Liver (tissue), 3 donors: ENCODE measurements around the gene ARAP1.

ENCODE experiments used
- ATF3 ChIP-seq: IDR thresholded peaks from 2 replicates; pipeline ENCODE4 v1.6.1; 2016; ENCODE audit warnings: antibody characterized with exemption
- CTCF ChIP-seq: fragments of 150-350 bp; IDR thresholded peaks from 2 replicates; pipeline ENCODE4 v1.5.1; 2017; ENCODE audit warnings: improper control_type of control experiment, low read depth, low read length; ENCODE audit not compliant: missing input control
- EGR1 ChIP-seq, 2 donors: IDR thresholded peaks; 2 replicates each; pipeline ENCODE4 v1.6.1; 2016 to 2018; ENCODE audit warnings: antibody characterized with exemption in 2 of 2, low read depth in 2 of 2
- FOXA1 ChIP-seq: IDR thresholded peaks from 2 replicates; pipeline ENCODE4 v1.6.1; 2016; ENCODE audit warnings: antibody characterized with exemption
- GABPA ChIP-seq, 2 donors: IDR thresholded peaks in 1 of 2; conservative IDR thresholded peaks in 1 of 2; 2 replicates each; pipeline ENCODE4 v1.6.1; 2016; ENCODE audit warnings: antibody characterized with exemption in 2 of 2, mild to moderate bottlenecking in 1 of 2, moderate library complexity in 1 of 2
- JUND ChIP-seq, 2 donors: IDR thresholded peaks; 2 replicates each; pipeline ENCODE4 v1.6.1; 2016; ENCODE audit warnings: antibody characterized with exemption in 2 of 2
- MAX ChIP-seq: IDR thresholded peaks from 2 replicates; pipeline ENCODE4 v1.6.1; 2016; ENCODE audit warnings: antibody characterized with exemption
- RAD21 ChIP-seq, 2 donors: IDR thresholded peaks; 2 replicates each; pipeline ENCODE4 v1.6.1; 2016; ENCODE audit warnings: antibody characterized with exemption in 2 of 2, mild to moderate bottlenecking in 2 of 2
- REST ChIP-seq: IDR thresholded peaks from 2 replicates; pipeline ENCODE4 v1.6.1; 2016; ENCODE audit warnings: antibody characterized with exemption, mild to moderate bottlenecking
- RXRA ChIP-seq, 2 donors: IDR thresholded peaks; 2 replicates each; pipeline ENCODE4 v1.6.1; 2017 to 2018; ENCODE audit warnings: antibody characterized with exemption in 2 of 2, mild to moderate bottlenecking in 1 of 2
- SP1 ChIP-seq: IDR thresholded peaks from 2 replicates; pipeline ENCODE4 v1.6.1; 2018; ENCODE audit warnings: antibody characterized with exemption, mild to moderate bottlenecking
- TAF1 ChIP-seq: conservative IDR thresholded peaks from 2 replicates; pipeline ENCODE4 v1.6.1; 2016; ENCODE audit warnings: antibody characterized with exemption, mild to moderate bottlenecking
- YY1 ChIP-seq: IDR thresholded peaks from 2 replicates; pipeline ENCODE4 v1.6.1; 2016; ENCODE audit warnings: antibody characterized with exemption, mild to moderate bottlenecking
- ZBTB33 ChIP-seq: IDR thresholded peaks from 2 replicates; pipeline ENCODE4 v1.6.1; 2016; ENCODE audit warnings: antibody characterized with exemption
- donor health status: healthy.
- donor health status: healthy.

- TF ChIP-seq CTCF (no peak), FOXA1 (no peak), MAX (no peak), REST (no peak), TAF1 (no peak), ZBTB33 (no peak), GABPA (IDR thresholded peaks at IDR 0.05 in 1 of 2, conservative IDR thresholded peaks at IDR 0.05 in 1 of 2) (no peak), YY1 (no peak), RAD21 (IDR thresholded peaks at IDR 0.05) (no peak), JUND (IDR thresholded peaks at IDR 0.05) (no peak), SP1 (no peak), RXRA (IDR thresholded peaks at IDR 0.05) (no peak), ATF3 (no peak), EGR1 (IDR thresholded peaks at IDR 0.05; ENCODE audit: low read depth in 2 of 2) (no peak)
Observed at GRCh38 chr11:72740060-72740424, 12.2 kb downstream of the ARAP1 start.
